DND-41 (cell line): ENCODE measurements around the gene SIX3.

ENCODE experiments used
- CTCF ChIP-seq: IDR thresholded peaks from 2 replicates; pipeline ENCODE4 v1.5.1; 2012; ENCODE audit warnings: borderline replicate concordance, low read length, moderate library complexity, mild to moderate bottlenecking; ENCODE audit not compliant: poor library complexity, severe bottlenecking; ENCODE audit errors: extremely low read depth
- EZH2 ChIP-seq: IDR thresholded peaks from 3 replicates; pipeline ENCODE4 v1.6.1; 2012; ENCODE audit warnings: borderline replicate concordance, low read depth, mild to moderate bottlenecking, moderate library complexity, low read length, inconsistent platforms; ENCODE audit not compliant: severe bottlenecking

- TF ChIP-seq CTCF = no peak
- TF ChIP-seq EZH2 = no peak
These were observed 5.0 kb downstream of the SIX3 start for GRCh38 chr2:44946372-44947027.
